ENCODE data around the gene KCNF1. TPM values are rescaled to one million over a fixed set of nuclear protein-coding genes. Genes with fewer than 3 reads are reported as not detected.
A peak's percentile ranks its signal among the peaks of the same experiment; 100 is the strongest.

Gene KCNF1
- polyA plus RNA-seq, 1 donor from 2014 or later, result 11.4 TPM

DNA sequence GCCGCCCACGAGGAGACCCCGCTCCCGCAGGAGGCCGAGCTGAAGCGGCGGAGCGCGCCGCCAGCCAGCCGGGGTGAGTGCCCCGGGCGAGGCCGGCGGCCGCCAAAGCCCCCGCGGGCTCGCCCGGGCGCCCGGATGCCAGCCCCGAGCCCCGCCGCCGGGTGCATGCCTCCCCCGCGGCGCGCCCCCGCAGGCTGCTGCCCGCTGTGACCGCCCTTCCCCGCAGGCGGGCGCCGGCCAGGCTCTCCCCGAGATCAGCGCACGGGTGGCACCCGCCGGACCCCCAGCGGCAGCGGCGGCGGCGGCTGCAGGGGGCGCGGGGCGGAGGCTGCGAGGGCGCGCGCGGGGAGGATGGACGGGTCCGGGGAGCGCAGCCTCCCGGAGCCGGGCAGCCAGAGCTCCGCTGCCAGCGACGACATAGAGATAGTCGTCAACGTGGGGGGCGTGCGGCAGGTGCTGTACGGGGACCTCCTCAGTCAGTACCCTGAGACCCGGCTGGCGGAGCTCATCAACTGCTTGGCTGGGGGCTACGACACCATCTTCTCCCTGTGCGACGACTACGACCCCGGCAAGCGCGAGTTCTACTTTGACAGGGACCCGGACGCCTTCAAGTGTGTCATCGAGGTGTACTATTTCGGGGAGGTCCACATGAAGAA lies 470 bp downstream of the KCNF1 start:
- H3K79me2 ChIP-seq (replicated peaks; ENCODE audit: insufficient read depth, low read length), result no peaks in the 10 kb centered on the region
- no peak for TF ChIP-seq EP300 (conservative IDR thresholded peaks at IDR 0.05; ENCODE audit: poor library complexity, severe bottlenecking)
- TF ChIP-seq SMC3 (conservative IDR thresholded peaks at IDR 0.05; ENCODE audit: poor library complexity), result peak; percentile 15
- peak; percentile 2 for TF ChIP-seq TAF1 (IDR thresholded peaks at IDR 0.05; ENCODE audit: low read depth)
- H3K9me3 ChIP-seq (ENCODE audit: low read length), result peaks cover 9% of the 10 kb centered on the region
- no peaks in the 10 kb centered on the region for H3K9me2 ChIP-seq (ENCODE audit: insufficient read depth, low read length)
- peak overlapping the region; percentile 66 for H3K9ac ChIP-seq (ENCODE audit: low read length)
- no peak overlapping the region for H3K27ac ChIP-seq (ENCODE audit: low read length)
- H3K36me3 ChIP-seq (ENCODE audit: insufficient read depth, low read length), result peaks cover 9% of the 10 kb centered on the region
- H3K4me2 ChIP-seq (ENCODE audit: low read length), result no peak overlapping the region
- H3K4me3 ChIP-seq (ENCODE audit: low read length), result peak overlapping the region; percentile 73
- H3F3A ChIP-seq (ENCODE audit: insufficient read depth, low read length, poor library complexity, severe bottlenecking), result no peaks in the 10 kb centered on the region
- H2AFZ ChIP-seq (ENCODE audit: low read depth, low read length), result no peak overlapping the region
- H3K27me3 ChIP-seq (ENCODE audit: insufficient read depth, low read depth, low read length), result peaks cover 13% of the 10 kb centered on the region
- H4K20me1 ChIP-seq (ENCODE audit: insufficient read depth), result no peaks in the 10 kb centered on the region

- H3K9ac ChIP-seq (ENCODE audit: low read length), result peak overlapping the region; percentile 66
- no peak overlapping the region for H2AFZ ChIP-seq (ENCODE audit: low read depth, low read length)
- no peaks in the 10 kb centered on the region for H4K20me1 ChIP-seq (ENCODE audit: insufficient read depth)
- H3K27me3 ChIP-seq (ENCODE audit: insufficient read depth, low read depth, low read length), result peaks cover 13% of the 10 kb centered on the region
- no peak overlapping the region for H3K27ac ChIP-seq (ENCODE audit: low read length)
- H3K4me3 ChIP-seq (ENCODE audit: low read length), result peak overlapping the region; percentile 64
- no peaks in the 10 kb centered on the region for H3F3A ChIP-seq (ENCODE audit: insufficient read depth, low read length, poor library complexity, severe bottlenecking)
- peaks cover 9% of the 10 kb centered on the region for H3K9me3 ChIP-seq (ENCODE audit: low read length)
- H3K79me2 ChIP-seq (replicated peaks; ENCODE audit: insufficient read depth, low read length), result no peaks in the 10 kb centered on the region
- TF ChIP-seq TAF1 (IDR thresholded peaks at IDR 0.05; ENCODE audit: low read depth) (no peak), REST (IDR thresholded peaks at IDR 0.05; ENCODE audit: borderline replicate concordance) (no peak), RAD21 (conservative IDR thresholded peaks at IDR 0.05) (no peak), EZH2 (IDR thresholded peaks at IDR 0.05; ENCODE audit: borderline replicate concordance, insufficient read depth, low read length, poor library complexity, severe bottlenecking) (no peak), SMC3 (conservative IDR thresholded peaks at IDR 0.05; ENCODE audit: poor library complexity) (no peak), POLR2AphosphoS5 (IDR thresholded peaks at IDR 0.05) (no peak), EP300 (conservative IDR thresholded peaks at IDR 0.05; ENCODE audit: poor library complexity, severe bottlenecking) (no peak), MXI1 (conservative IDR thresholded peaks at IDR 0.05; ENCODE audit: poor library complexity, severe bottlenecking) (no peak), CTCF (IDR thresholded peaks at IDR 0.05; ENCODE audit: poor library complexity, severe bottlenecking) (no peak)
- no peaks in the 10 kb centered on the region for H3K9me2 ChIP-seq (ENCODE audit: insufficient read depth, low read length)
- H3K4me2 ChIP-seq (ENCODE audit: low read length), result no peak overlapping the region
- peaks cover 9% of the 10 kb centered on the region for H3K36me3 ChIP-seq (ENCODE audit: insufficient read depth, low read length)
These were observed 1.2 kb downstream of the KCNF1 start for GRCh38 chr2:10912796-10913455.
